SK-N-MC (cell line): ENCODE data around the gene GRK6.

Experiments used
- DNase-seq: peaks from one replicate; pipeline ENCODE4 v3.0.0-alpha.2; 2011; ENCODE audit warnings: low read depth, low spot score
- H3K27ac ChIP-seq: fragments of 200-600 bp; sonication (generic); 2 replicates; pipeline ENCODE4 v1.5.1; 2016; ENCODE audit warnings: mixed run types
- H3K36me3 ChIP-seq: fragments of 200-600 bp; sonication (generic); 2 replicates; pipeline ENCODE4 v1.6.1; 2017; ENCODE audit warnings: antibody characterized with exemption, low read length, mixed read lengths; ENCODE audit not compliant: insufficient read depth
- H3K4me3 ChIP-seq: fragments of 200-600 bp; sonication (generic); 2 replicates; pipeline ENCODE4 v1.5.1; 2016
- H3K9ac ChIP-seq: fragments of 200-600 bp; sonication (generic); 2 replicates; pipeline ENCODE4 v1.8.0; 2017; ENCODE audit warnings: mixed run types, mixed read lengths; ENCODE audit not compliant: insufficient read length
- H3K9me3 ChIP-seq: fragments of 200-600 bp; sonication (generic); 2 replicates; pipeline ENCODE4 v1.6.1; 2017; ENCODE audit warnings: low read depth, mild to moderate bottlenecking, antibody characterized with exemption, low read length, moderate library complexity, mixed read lengths
- EZH2 ChIP-seq: fragments of 200-600 bp; sonication (generic); IDR thresholded peaks from one replicate; pipeline ENCODE4 v1.6.1; 2017; ENCODE audit warnings: antibody characterized with exemption
- FOXP2 ChIP-seq: optimal IDR thresholded peaks from 2 replicates; pipeline ENCODE3; 2011; ENCODE audit warnings: mild to moderate bottlenecking, moderate library complexity; ENCODE audit not compliant: insufficient read depth; ENCODE audit errors: extremely low read length, control extremely low read depth
- POLR2AphosphoS5 ChIP-seq: IDR thresholded peaks from 2 replicates; pipeline ENCODE4 v1.6.1; 2012; ENCODE audit warnings: mild to moderate bottlenecking, low read depth, low read length, borderline replicate concordance

GRK6 gene

DNA sequence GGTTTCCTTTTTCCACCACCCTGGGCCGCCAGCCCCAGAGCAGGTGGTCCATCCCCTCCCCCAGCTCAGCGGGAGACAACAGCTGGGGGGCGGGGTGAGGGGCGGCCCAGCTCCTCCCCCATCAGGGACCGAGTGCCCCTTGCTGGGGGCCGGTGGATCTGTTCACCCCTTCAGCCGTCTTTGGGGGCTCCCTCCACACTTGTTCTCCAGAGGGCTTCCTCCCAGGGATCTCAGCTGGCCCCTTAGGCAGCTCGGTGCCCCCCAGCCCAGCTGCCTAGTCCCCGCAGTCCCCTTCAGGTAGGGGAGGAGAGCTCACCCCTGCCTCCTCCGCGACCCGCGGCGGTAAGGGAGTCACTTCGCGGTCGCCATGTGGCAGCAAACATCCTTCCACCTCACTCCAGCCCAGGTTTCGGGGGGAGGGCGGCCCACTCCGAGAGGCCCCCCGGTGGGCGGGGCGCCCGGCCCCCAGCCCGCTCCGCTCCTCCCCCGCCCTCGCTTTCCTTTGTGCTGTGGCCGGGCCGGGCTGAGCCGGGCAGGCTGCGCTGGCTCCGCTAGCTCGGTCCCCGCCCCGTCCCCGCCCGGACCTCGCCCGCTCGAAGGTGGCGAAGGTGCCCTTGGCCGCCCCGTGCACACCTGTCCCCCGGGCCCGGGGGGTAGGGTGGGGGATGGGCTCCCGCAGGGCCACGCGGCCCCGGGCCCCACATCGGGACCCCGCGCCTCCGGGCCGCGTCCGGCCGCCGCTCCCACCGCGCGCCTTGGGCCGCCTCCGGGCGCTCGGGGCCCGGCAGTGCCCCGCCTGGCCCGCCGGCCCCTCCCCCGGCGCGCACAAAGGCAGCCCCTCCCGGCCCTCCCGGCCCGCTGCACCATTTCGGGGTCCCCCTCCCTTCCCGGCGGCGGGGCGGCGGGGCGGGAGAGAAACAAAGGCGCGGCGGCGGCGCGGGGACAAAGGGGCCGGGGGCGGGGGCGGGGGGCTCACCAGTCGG, 46.3 kb downstream of the GRK6 start:
- TF ChIP-seq EZH2 (no peak), FOXP2 (no peak), POLR2AphosphoS5 (no peak)

DNA sequence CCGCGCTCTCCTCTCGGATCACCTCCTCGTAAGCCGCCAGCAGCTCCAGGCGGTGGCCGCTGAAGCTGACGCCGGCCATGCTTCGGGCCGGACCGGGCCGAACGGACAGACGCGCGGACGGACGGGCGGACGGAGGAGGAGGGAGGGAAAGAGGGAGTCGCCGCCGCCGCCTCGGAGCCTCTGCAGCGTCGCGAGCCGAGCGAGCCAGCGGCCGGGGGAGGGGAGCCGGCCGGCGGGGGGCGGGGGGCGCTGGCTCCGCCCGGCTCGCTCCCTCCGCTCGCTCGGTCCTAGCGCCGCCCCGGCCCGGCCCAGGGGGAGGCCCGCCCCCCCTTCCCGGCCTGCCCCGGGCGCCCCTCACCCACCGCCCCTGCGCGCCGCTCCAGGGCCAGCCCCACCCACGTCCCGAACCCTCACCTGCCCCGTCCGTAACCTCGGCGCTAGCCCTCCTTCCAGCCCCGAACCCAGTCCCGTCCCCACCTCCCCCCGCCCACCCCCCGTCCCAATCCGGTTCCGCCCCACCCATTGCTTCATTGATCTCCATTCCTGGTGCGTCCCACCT, 47.0 kb downstream of the GRK6 start, which contains the start of gene DBN1:
TSS of gene DBN1 (minus strand) at position 192 of the 559 bp plus-strand sequence. CDS start at position 79, 113 bp downstream.
- H3K4me3 ChIP-seq = peak within 1 kb of the TSS; percentile 96
- DNase-seq = no peak
- no peaks in the 10 kb centered on the region for H3K9me3 ChIP-seq
- peak within 1 kb of the TSS; percentile 76; the same call in 1 of the 2 replicates for H3K27ac ChIP-seq
- H3K9ac ChIP-seq = peak within 1 kb of the TSS; percentile 87
- peak; percentile 74 for TF ChIP-seq POLR2AphosphoS5
- TF ChIP-seq EZH2 = no peak
- no peak for TF ChIP-seq FOXP2
- peaks cover 39% of the 10 kb centered on the region for H3K36me3 ChIP-seq

More for the DNA sequence above, 46.3 kb downstream of the GRK6 start:
- Histone ChIP-seq H3K9me3 (no peaks in the 10 kb centered on the region), H3K36me3 (peaks cover 47% of the 10 kb centered on the region), H3K9ac (peak overlapping the region; percentile 87), H3K4me3 (peak overlapping the region; percentile 96), H3K27ac (peak overlapping the region; percentile 76; the same call in 1 of the 2 replicates)
- DNase-seq = no peak

DNA sequence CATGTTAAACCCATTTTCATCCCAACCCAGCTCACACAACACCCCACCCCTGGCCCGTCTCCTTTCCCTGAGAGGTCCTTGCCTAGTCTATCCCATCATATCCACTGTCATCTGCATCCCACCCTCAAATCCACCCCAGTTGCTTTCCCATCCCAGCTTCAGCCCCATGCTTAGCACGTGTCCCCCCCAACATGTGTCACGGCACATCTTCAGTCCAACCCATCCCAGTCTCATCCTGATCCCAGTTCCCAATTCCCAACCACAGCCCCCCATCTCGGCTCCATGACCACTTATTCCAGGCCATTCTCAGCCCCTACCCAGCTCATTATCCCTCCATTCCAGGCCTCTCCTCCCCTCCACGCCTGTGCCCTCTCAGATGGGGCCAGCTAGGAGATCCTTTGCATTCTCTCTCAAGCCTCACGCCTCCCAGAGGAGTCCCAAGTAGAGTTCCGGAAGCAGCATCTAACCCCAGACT, 47.6 kb downstream of the GRK6 start:
- Histone ChIP-seq H3K9me3 (no peaks in the 10 kb centered on the region), H3K27ac (peak overlapping the region; percentile 42; the same call in 1 of the 2 replicates), H3K36me3 (peaks cover 34% of the 10 kb centered on the region), H3K4me3 (peak overlapping the region; percentile 62), H3K9ac (no peak overlapping the region)
- no peak; the same call in 1 of the 2 replicates for TF ChIP-seq POLR2AphosphoS5
- TF ChIP-seq EZH2 = no peak
- TF ChIP-seq FOXP2 = no peak
- no peak for DNase-seq

DNA sequence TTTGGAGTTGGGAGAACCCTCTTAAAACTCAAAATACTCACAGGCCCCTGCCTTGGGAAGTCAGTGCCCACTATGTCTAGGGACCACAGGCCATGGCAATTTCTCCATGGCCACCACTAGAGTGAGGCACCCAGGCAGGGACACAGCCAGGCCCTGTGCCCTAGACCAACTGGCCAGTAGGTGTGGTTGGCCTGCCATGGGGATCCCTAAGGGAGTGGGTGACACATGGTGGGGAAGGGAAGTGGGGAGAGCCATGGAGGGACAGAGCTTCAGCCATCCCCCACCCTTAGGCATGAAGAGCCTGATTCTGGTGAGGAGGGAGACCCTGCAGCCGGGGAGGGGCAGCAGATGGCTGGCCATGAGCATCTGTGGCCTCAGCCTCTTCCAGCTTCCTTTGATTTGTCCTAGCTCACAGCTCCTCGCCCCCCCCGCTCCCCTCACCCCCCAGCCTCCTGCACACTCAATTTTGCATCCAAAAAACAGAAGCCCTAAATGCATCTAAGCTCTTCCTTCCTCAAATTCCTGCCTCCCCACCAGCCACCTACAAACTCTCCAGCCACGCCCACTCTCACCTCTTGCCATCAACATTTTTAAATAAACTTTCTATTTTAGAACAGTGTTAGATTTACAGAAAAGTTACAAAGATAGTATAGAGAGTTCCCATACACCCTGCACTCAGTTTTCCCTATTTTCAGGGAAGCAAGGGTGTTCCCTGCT, 48.5 kb downstream of the GRK6 start:
- TF ChIP-seq EZH2 (no peak), FOXP2 (no peak), POLR2AphosphoS5 (no peak)
- no peak overlapping the region for H3K4me3 ChIP-seq
- no peak overlapping the region for H3K27ac ChIP-seq

DNA sequence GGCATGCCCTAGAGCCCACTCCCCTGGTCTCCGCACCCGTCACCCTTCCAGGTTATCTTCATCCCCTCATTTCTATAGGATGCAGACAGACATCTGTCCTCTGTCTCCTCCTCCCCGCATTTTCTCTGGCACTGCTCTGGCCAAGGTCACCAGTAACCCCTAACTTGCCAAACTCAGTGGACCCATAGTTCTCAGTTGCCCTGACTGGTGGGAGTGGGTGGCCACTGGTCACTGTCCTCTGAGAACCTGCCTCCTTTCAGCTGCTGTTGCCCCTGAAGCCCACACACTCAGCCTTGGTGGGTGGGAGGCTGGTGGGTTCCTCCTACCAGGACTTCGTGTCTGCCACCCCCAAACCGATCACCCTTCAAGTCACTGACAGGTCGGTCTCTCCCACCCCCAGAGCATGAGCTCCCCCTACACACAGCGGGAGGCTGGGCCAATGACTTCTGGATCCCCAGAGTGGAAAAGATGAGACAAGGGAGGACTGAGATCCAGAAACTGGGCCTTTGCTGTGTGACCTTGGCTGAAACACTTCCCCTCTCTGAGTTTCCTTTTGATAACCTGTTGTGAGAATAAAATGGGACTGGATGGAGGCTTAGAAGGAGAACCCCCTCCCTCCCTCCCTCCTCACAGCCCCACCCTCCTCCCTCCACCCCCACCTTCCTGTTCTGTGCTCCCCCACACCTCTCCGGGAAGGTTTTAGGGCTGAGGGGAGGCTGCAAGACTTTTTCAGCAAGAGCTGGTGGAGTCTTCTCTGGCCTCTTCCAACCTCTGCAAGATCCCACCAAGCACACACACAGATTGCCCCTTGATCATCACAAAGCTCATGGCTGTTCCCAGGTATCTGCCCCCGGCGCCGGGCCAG, 49.3 kb downstream of the GRK6 start:
- Histone ChIP-seq H3K4me3 (no peak overlapping the region), H3K27ac (no peak overlapping the region), H3K9me3 (no peaks in the 10 kb centered on the region), H3K36me3 (peaks cover 16% of the 10 kb centered on the region), H3K9ac (no peak overlapping the region)
- TF ChIP-seq POLR2AphosphoS5 (no peak), EZH2 (no peak), FOXP2 (no peak)
- DNase-seq = no peak

More for the DNA sequence above, 48.5 kb downstream of the GRK6 start:
- H3K9me3 ChIP-seq = no peaks in the 10 kb centered on the region
- H3K9ac ChIP-seq = no peak overlapping the region
- no peak for DNase-seq
- H3K36me3 ChIP-seq = peaks cover 24% of the 10 kb centered on the region

DNA sequence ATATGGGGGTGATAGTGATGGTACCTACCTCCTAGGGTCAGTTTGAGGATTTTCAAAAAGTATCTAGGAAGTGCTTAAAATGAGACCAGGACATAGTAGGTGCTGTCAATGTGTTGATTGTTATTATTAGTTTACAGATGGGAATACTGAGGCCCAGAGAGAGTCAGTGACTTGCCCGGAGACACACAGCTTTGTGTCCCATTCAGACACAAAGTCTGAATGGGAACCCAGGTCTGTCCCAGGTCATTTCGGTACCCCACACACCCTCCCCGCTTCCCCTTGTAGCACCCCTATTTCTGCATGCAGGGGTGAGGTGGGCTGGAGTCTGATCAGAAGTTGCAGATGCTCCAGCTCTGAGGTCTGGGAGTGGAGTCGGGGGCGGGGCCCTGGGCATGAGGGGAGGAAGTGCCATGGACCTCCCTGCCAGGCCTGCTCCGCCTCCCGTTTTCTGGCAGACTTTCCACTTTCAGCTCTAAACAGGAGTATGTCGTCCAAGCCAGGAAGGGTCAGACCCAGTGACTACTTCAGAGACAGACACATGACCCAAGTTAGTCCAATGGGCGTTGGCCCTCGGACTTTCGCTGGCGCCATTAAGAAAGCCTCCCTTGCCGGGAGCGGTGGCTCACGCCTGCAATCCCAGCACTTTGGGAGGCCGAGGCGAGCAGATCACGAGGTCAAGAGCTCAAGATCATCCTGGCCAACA, 50.2 kb downstream of the GRK6 start:
- no peaks in the 10 kb centered on the region for H3K9me3 ChIP-seq
- no peak overlapping the region for H3K9ac ChIP-seq
- no peak for TF ChIP-seq FOXP2
- no peak for TF ChIP-seq EZH2
- no peak for TF ChIP-seq POLR2AphosphoS5
- H3K27ac ChIP-seq = no peak overlapping the region
- no peak for DNase-seq
- peaks cover 7% of the 10 kb centered on the region for H3K36me3 ChIP-seq
- no peak overlapping the region for H3K4me3 ChIP-seq

DNA sequence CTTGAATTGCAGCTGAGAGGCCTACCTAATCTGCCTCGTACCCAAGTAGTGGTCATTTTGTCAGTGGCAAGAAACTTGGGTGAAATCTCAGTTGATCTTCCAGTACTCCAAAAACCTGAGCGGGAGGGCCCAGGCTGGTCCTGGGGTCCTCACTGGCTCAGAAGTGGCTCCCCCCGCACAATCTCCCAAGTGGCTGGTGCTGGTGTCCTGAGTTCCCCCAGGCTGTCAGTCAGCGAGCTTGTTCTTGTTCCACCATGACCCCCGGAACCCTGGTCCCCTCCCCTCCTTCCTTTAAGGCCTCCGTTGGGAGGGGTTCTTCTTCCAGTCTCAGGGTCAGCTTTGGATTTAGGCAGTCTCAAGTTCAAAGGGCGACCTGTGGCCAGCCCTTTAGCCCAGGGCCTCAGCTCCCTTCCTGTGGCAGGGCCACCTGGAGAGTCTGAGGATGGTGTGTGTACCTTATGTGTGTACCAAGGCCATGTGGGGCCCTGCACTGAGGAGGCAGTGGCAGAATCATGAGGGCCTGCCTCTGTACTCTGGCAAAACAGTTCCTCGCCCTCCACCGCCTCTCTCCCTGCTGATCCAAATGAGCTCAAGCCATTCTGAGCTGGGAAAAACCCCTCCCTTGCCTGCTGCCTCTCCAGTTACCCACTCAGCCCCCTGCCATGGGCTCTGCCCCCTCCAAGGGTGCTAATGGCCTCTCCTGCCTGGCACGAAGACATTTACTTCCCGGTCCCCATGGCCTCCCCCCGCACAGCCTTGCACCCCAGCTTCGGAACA, 51.4 kb downstream of the GRK6 start:
- TF ChIP-seq FOXP2 (no peak), POLR2AphosphoS5 (no peak), EZH2 (no peak)
- no peaks in the 10 kb centered on the region for H3K9me3 ChIP-seq
- H3K4me3 ChIP-seq = no peak overlapping the region
- H3K27ac ChIP-seq = peak overlapping the region; percentile 60
- H3K36me3 ChIP-seq = no peaks in the 10 kb centered on the region; the same call in 1 of the 2 replicates
- no peak for DNase-seq
- no peak overlapping the region for H3K9ac ChIP-seq
